OCI-LY1 (cell line): ENCODE measurements around the gene SPRY1.

Experiments
- EZH2 ChIP-seq: fragments of 200-600 bp; sonication (generic), shearing (Covaris generic); IDR thresholded peaks from 2 replicates; pipeline ENCODE4 v1.8.0; 2017; ENCODE audit warnings: borderline replicate concordance, mixed run types, mild to moderate bottlenecking, antibody characterized with exemption, low read length, moderate library complexity, mixed read lengths
- TF ChIP-seq, protein P1 (sequence below): fragments of 200-600 bp; sonication (generic), shearing (Covaris generic); IDR thresholded peaks from 2 replicates; pipeline ENCODE4 v1.5.1; 2017; ENCODE audit warnings: mild to moderate bottlenecking, antibody characterized with exemption, low read length, moderate library complexity, mixed read lengths

- TF ChIP-seq, protein P1, sequence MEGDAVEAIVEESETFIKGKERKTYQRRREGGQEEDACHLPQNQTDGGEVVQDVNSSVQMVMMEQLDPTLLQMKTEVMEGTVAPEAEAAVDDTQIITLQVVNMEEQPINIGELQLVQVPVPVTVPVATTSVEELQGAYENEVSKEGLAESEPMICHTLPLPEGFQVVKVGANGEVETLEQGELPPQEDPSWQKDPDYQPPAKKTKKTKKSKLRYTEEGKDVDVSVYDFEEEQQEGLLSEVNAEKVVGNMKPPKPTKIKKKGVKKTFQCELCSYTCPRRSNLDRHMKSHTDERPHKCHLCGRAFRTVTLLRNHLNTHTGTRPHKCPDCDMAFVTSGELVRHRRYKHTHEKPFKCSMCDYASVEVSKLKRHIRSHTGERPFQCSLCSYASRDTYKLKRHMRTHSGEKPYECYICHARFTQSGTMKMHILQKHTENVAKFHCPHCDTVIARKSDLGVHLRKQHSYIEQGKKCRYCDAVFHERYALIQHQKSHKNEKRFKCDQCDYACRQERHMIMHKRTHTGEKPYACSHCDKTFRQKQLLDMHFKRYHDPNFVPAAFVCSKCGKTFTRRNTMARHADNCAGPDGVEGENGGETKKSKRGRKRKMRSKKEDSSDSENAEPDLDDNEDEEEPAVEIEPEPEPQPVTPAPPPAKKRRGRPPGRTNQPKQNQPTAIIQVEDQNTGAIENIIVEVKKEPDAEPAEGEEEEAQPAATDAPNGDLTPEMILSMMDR: no peak
- TF ChIP-seq EZH2: no peak
Measured at GRCh38 chr4:123359449-123360315, 36.9 kb upstream of the SPRY1 start.
